Measurements from ENCODE around the gene MAD1L1. TPM values are rescaled to one million over a fixed set of nuclear protein-coding genes. Genes with fewer than 3 reads are reported as not detected.

The MAD1L1 gene
- total RNA-seq, 1 donor from 2014 or later, result 32.3 TPM

- Histone ChIP-seq H3K27me3 (ENCODE audit: insufficient read depth, low read length) (no peaks in the 10 kb centered on the region), H3K36me3 (ENCODE audit: insufficient read depth, low read length) (no peaks in the 10 kb centered on the region), H3K4me1 (ENCODE audit: insufficient read depth, low read length) (peaks cover 31% of the 10 kb centered on the region), H3K9ac (ENCODE audit: low read length) (no peak overlapping the region), H2AFZ (ENCODE audit: low read depth, low read length) (no peak overlapping the region), H3K4me3 (ENCODE audit: insufficient read depth, low read depth, low read length) (no peak overlapping the region), H3K4me2 (ENCODE audit: low read length) (no peak overlapping the region), H3K27ac (ENCODE audit: low read depth, low read length) (no peak overlapping the region), H4K20me1 (ENCODE audit: insufficient read depth, low read length) (peaks cover 26% of the 10 kb centered on the region), H3K79me2 (ENCODE audit: insufficient read depth, low read length) (no peaks in the 10 kb centered on the region), H3K9me3 (ENCODE audit: insufficient read depth, low read depth, low read length) (no peaks in the 10 kb centered on the region)
- DNase-seq (ENCODE audit: low read depth), result no peak
- TF ChIP-seq EZH2 (IDR thresholded peaks at IDR 0.05; ENCODE audit: insufficient read depth, low read length) (no peak), CTCF (IDR thresholded peaks at IDR 0.05; ENCODE audit: insufficient read depth, low read depth, low read length) (no peak)
- H3K9me3 Mint-ChIP-seq (ENCODE audit: unreplicated experiment), result no peaks in the 10 kb centered on the region
- no peak overlapping the region for H3K4me3 Mint-ChIP-seq (ENCODE audit: unreplicated experiment)
- peaks cover 5% of the 10 kb centered on the region for H3K27me3 Mint-ChIP-seq (ENCODE audit: low read depth, unreplicated experiment)
- FAIRE-seq, result no peak
- no peak overlapping the region for H3K27ac Mint-ChIP-seq (ENCODE audit: unreplicated experiment)
- H3K4me1 Mint-ChIP-seq (ENCODE audit: low read depth, unreplicated experiment), result peaks cover 15% of the 10 kb centered on the region
- peaks cover 14% of the 10 kb centered on the region for H3K36me3 Mint-ChIP-seq (ENCODE audit: low read depth, unreplicated experiment)
Measured at GRCh38 chr7:2253021-2253420, 20.3 kb upstream of the MAD1L1 start.

GRCh38 chr7:2251841-2252771, 19.4 kb upstream of the MAD1L1 start:
- H3K9me3 Mint-ChIP-seq (ENCODE audit: unreplicated experiment), result no peaks in the 10 kb centered on the region

More at GRCh38 chr7:2251841-2252771, 19.4 kb upstream of the MAD1L1 start:
- Histone ChIP-seq H3K27ac (ENCODE audit: low read depth, low read length) (no peak overlapping the region), H4K20me1 (ENCODE audit: insufficient read depth, low read length) (peaks cover 26% of the 10 kb centered on the region), H3K79me2 (ENCODE audit: insufficient read depth, low read length) (no peaks in the 10 kb centered on the region), H3K4me1 (ENCODE audit: insufficient read depth, low read length) (peaks cover 31% of the 10 kb centered on the region), H3K36me3 (ENCODE audit: insufficient read depth, low read length) (no peaks in the 10 kb centered on the region), H2AFZ (ENCODE audit: low read depth, low read length) (no peak overlapping the region), H3K9me3 (ENCODE audit: insufficient read depth, low read depth, low read length) (no peaks in the 10 kb centered on the region), H3K27me3 (ENCODE audit: insufficient read depth, low read length) (no peaks in the 10 kb centered on the region), H3K9ac (ENCODE audit: low read length) (no peak overlapping the region), H3K4me2 (ENCODE audit: low read length) (no peak overlapping the region), H3K4me3 (ENCODE audit: insufficient read depth, low read depth, low read length) (no peak overlapping the region)
- no peak for TF ChIP-seq EZH2 (IDR thresholded peaks at IDR 0.05; ENCODE audit: insufficient read depth, low read length)
- TF ChIP-seq CTCF (IDR thresholded peaks at IDR 0.05; ENCODE audit: insufficient read depth, low read depth, low read length), result no peak
- H3K4me3 Mint-ChIP-seq (ENCODE audit: unreplicated experiment), result no peak overlapping the region
- no peak overlapping the region for H3K27ac Mint-ChIP-seq (ENCODE audit: unreplicated experiment)
- H3K36me3 Mint-ChIP-seq (ENCODE audit: low read depth, unreplicated experiment), result peaks cover 14% of the 10 kb centered on the region
- H3K27me3 Mint-ChIP-seq (ENCODE audit: low read depth, unreplicated experiment), result peaks cover 2% of the 10 kb centered on the region
- DNase-seq (ENCODE audit: low read depth) (no peak), FAIRE-seq (no peak)
- peaks cover 15% of the 10 kb centered on the region for H3K4me1 Mint-ChIP-seq (ENCODE audit: low read depth, unreplicated experiment)
